Stomach (tissue), 4 donors: ENCODE data around the gene PAX2.

Experiments
- CTCF ChIP-seq, 7 experiments: fragments of 450-650 bp in 4 of 7; fragments of 200-600 bp in 3 of 7; sonication (generic) in 3 of 7; IDR thresholded peaks; one replicate each; pipeline ENCODE4 v1.5.1; 2016 to 2019; ENCODE audit warnings: antibody characterized with exemption in 7 of 7, control low read depth in 2 of 7, mild to moderate bottlenecking in 1 of 7
- POLR2A ChIP-seq, 4 donors: fragments of 450-650 bp; IDR thresholded peaks; one replicate each; pipeline ENCODE4 v1.6.1; 2016; ENCODE audit warnings: antibody characterized with exemption in 4 of 4, control low read depth in 2 of 4, mild to moderate bottlenecking in 1 of 4, moderate library complexity in 1 of 4

- no peak for TF ChIP-seq CTCF (IDR thresholded peaks at IDR 0.05)
- no peak for TF ChIP-seq POLR2A (IDR thresholded peaks at IDR 0.05)
Observed at GRCh38 chr10:100803908-100804307, 58.5 kb downstream of the PAX2 start.
